Ramos (cell line): ENCODE measurements around the gene PIR.

ENCODE experiments used
- in situ Hi-C: fragments of 300-500 bp; cut with MboI; formaldehyde crosslinking; loops from one replicate; pipeline ENCODE4 v1.14.3; 2022; ENCODE audit warnings: low sequenced_read_pairs; ENCODE audit not compliant: unreplicated experiment

PIR gene

GRCh38 chrX:15493118-15493962, at the start of gene PIR:
TSS of gene PIR (minus strand) at chrX:15493333. CDS start at chrX:15491257, 2,076 bp downstream.
- in situ Hi-C loops, result no loop called here

GRCh38 chrX:15530318-15530717, 37.2 kb upstream of the PIR start:
- in situ Hi-C loops, result no loop called here

GRCh38 chrX:15529165-15529564, 36.0 kb upstream of the PIR start:
- in situ Hi-C loops, result no loop called here

- in situ Hi-C loops, result no loop called here
Measured at GRCh38 chrX:15525664-15526416, 32.7 kb upstream of the PIR start.

GRCh38 chrX:15524417-15524816, 31.3 kb upstream of the PIR start:
- in situ Hi-C loops, result no loop called here

- in situ Hi-C loops, result no loop called here
Measured at GRCh38 chrX:15523088-15523487, 30.0 kb upstream of the PIR start.

- in situ Hi-C loops, result no loop called here
Measured at GRCh38 chrX:15522464-15522863, 29.3 kb upstream of the PIR start.

GRCh38 chrX:15515931-15516330, 22.8 kb upstream of the PIR start:
- in situ Hi-C loops, result no loop called here

- in situ Hi-C loops, result no loop called here
Measured at GRCh38 chrX:15514279-15514678, 21.1 kb upstream of the PIR start.

GRCh38 chrX:15512401-15512965, 19.4 kb upstream of the PIR start:
- in situ Hi-C loops, result no loop called here

- in situ Hi-C loops, result no loop called here
Measured at GRCh38 chrX:15511563-15511962, 18.4 kb upstream of the PIR start.

- in situ Hi-C loops, result no loop called here
Measured at GRCh38 chrX:15509845-15510244, 16.7 kb upstream of the PIR start.

- in situ Hi-C loops, result no loop called here
Measured at GRCh38 chrX:15507005-15507404, 13.9 kb upstream of the PIR start.

GRCh38 chrX:15505101-15505500, 12.0 kb upstream of the PIR start:
- in situ Hi-C loops, result no loop called here

- in situ Hi-C loops, result no loop called here
Measured at GRCh38 chrX:15504661-15505060, 11.5 kb upstream of the PIR start.

- in situ Hi-C loops, result no loop called here
Measured at GRCh38 chrX:15501506-15501905, 8.4 kb upstream of the PIR start.

GRCh38 chrX:15500497-15500966, 7.4 kb upstream of the PIR start, which contains the start of gene BMX:
TSS of gene BMX (plus strand) at chrX:15500807. CDS start at chrX:15508354, 7,547 bp downstream.
- in situ Hi-C loops, result no loop called here

- in situ Hi-C loops, result no loop called here
Measured at GRCh38 chrX:15499976-15500375, 6.8 kb upstream of the PIR start.

GRCh38 chrX:15498741-15499140, 5.6 kb upstream of the PIR start:
- in situ Hi-C loops, result no loop called here

GRCh38 chrX:15497865-15498264, 4.7 kb upstream of the PIR start:
- in situ Hi-C loops, result no loop called here

GRCh38 chrX:15496824-15497223, 3.7 kb upstream of the PIR start:
- in situ Hi-C loops, result no loop called here
